GM19193 (cell line): ENCODE results near the gene PCDHA5.
"Not testable (repeated sequence)": the region's sequence is repeated elsewhere in the genome, so short reads cannot be mapped to it uniquely, and the experiment has no call there.

Experiments
- POLR2A ChIP-seq: IDR thresholded peaks from 4 replicates; pipeline ENCODE4 v1.6.1; 2011; ENCODE audit not compliant: insufficient read depth, insufficient read length; ENCODE audit errors: extremely low read depth

Gene PCDHA5

DNA sequence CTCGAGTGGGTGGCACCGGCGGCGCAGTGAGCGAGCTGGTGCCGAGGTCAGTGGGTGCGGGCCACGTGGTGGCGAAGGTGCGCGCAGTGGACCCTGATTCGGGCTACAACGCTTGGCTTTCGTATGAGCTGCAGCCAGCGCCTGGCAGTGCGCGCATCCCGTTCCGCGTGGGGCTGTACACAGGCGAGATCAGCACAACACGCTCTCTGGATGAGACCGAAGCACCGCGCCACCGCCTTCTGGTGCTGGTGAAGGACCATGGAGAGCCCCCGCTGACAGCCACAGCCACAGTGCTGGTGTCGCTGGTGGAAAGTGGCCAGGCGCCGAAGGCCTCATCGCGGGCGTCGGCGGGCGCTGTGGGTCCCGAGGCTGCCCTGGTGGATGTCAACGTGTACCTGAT is 2.1 kb downstream of the PCDHA5 start:
- TF ChIP-seq POLR2A: no peak

DNA sequence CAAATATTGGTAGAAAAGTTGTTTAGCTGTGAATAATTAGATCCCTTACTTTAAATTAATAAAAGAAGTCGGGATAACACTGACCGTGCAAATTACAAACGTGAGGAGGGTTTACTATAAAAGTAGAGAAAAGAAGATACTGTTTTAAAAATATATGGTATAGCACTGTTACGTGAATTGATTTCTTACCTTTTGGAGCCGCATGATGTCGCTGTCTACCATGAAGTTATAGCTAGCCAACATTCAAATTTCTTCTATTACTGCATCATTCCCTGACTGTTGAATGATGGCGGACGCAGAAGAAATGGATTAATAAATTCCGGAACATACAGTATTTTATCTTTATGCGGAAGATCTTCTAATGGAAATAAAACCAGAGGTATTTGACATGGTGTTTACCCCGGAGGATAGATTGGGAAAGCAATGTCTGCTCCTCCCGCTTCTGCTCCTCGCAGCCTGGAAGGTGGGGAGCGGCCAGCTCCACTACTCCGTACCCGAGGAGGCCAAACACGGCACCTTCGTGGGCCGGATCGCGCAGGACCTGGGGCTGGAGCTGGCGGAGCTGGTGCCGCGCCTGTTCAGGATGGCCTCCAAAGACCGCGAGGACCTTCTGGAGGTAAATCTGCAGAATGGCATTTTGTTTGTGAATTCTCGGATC is 6.4 kb downstream of the PCDHA5 start, which contains the start of gene PCDHA6:
PCDHA6 (plus strand) TSS at position 257 of the 658 bp plus-strand sequence; CDS start at position 389, 132 bp downstream.
- no peak for TF ChIP-seq POLR2A

DNA sequence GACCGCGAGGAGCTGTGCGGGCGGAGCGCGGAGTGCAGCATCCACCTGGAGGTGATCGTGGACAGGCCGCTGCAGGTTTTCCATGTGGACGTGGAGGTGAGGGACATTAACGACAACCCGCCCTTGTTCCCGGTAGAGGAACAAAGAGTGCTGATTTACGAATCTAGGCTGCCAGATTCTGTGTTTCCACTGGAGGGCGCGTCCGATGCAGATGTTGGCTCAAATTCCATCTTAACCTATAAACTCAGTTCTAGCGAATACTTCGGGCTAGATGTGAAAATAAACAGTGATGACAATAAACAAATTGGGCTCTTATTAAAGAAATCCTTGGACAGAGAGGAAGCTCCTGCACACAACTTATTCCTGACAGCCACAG is 6.9 kb downstream of the PCDHA5 start:
- no peak for TF ChIP-seq POLR2A

DNA sequence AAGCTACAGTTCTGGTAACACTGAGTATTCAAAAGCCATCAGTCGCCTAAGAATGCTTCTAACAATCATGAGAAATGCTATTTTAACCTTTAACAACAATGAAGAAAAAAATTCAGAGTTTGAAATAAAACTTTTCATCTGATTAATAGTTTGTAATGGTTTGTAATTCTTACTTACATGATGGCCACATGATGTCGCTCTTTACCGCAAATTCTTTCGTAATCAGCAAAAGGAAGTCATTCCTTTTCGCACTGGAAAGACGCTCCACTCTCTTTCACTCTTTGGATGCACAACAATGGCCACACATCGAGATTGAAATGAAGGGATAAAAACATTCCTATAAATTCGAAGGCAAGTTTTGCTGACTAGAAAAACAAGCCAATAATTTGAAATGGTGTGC is 12.6 kb downstream of the PCDHA5 start, which contains the start of gene PCDHA7:
PCDHA7 (plus strand) TSS at position 277 of the 400 bp plus-strand sequence; CDS start at position 392, 115 bp downstream.
- no peak for TF ChIP-seq POLR2A

DNA sequence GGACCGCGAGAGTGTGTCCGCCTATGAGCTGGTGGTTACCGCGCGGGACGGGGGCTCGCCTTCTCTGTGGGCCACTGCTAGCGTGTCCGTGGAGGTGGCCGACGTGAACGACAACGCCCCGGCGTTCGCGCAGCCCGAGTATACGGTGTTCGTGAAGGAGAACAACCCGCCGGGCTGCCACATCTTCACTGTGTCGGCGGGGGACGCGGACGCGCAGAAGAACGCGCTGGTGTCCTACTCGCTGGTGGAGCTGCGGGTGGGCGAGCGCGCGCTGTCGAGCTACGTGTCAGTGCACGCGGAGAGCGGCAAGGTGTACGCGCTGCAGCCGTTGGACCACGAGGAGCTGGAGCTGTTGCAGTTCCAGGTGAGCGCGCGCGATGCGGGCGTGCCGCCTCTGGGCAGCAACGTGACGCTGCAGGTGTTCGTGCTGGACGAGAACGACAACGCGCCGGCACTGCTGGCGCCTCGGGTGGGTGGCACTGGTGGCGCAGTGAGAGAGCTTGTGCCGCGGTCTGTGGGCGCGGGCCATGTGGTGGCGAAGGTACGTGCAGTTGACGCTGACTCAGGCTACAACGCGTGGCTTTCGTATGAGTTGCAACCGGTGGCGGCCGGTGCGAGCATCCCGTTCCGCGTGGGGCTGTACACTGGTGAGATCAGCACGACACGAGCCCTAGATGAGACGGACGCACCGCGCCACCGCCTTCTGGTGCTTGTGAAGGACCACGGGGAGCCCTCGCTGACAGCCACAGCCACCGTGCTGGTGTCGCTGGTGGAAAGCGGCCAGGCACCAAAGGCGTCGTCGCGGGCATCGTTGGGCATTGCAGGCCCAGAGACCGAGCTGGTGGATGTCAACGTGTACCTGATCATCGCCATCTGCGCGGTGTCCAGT is 14.5 kb downstream of the PCDHA5 start:
- TF ChIP-seq POLR2A: no peak

DNA sequence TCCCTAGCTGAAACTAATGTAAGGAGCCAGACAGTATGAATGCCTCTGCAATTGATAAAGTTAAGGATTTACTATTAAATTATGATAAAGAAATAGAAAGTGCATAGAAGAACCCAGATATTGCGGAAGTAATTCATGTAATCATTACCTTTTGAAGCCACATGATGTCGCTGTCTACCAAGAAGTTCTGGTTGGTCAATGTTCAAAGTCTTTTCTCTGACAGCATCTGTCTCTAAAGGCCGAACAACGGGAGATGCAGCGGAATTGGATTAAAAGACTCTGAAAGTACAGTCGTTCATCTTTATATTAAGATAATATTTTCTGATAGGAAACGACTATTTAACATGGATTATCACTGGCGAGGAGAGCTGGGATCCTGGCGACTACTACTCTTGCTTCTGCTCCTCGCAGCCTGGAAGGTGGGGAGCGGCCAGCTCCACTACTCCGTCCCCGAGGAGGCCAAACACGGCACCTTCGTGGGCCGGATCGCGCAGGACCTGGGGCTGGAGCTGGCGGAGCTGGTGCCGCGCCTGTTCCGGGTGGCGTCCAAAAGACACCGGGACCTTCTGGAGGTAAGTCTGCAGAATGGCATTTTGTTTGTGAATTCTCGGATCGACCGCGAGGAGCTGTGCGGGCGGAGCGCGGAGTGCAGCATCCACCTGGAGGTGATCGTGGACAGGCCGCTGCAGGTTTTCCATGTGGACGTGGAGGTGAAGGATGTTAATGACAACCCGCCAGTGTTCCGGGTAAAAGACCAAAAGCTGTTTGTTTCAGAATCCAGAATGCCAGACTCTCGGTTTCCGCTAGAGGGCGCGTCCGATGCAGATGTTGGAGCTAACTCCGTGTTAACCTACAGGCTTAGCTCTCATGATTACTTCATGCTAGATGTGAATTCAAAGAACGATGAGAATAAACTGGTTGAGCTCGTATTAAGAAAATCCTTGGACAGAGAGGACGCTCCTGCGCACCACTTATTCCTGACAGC is 19.9 kb downstream of the PCDHA5 start, which contains the start of gene PCDHA8:
PCDHA8 (plus strand) TSS at position 210 of the 985 bp plus-strand sequence; CDS start at position 345, 135 bp downstream.
- no peak for TF ChIP-seq POLR2A

DNA sequence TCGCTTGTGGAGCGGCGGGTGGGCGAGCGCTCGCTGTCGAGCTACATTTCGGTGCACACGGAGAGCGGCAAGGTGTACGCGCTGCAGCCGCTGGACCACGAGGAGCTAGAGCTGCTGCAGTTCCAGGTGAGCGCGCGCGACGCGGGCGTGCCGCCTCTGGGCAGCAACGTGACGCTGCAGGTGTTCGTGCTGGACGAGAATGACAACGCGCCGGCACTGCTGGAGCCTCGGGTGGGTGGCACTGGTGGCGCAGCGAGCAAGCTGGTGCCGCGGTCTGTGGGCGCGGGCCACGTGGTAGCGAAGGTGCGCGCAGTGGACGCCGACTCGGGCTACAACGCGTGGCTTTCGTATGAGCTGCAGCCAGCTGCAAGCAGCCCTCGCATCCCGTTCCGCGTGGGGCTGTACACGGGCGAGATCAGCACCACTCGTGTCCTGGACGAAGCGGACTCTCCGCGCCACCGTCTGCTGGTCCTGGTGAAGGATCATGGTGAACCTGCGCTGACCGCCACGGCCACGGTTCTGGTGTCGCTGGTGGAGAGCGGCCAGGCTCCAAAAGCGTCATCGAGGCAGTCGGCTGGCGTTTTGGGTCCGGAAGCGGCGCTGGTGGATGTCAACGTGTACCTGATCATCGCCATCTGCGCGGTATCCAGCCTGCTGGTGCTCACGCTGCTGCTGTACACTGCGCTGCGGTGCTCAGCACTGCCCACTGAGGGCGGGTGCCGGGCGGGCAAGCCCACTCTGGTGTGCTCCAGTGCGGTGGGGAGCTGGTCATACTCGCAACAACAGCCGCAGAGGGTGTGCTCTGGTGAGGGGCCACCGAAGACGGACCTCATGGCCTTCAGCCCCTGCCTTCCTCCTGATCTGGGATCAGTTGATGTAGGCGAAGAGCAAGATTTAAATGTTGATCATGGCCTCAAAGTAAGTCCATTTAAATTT is 21.7 kb downstream of the PCDHA5 start:
- TF ChIP-seq POLR2A: no peak

DNA sequence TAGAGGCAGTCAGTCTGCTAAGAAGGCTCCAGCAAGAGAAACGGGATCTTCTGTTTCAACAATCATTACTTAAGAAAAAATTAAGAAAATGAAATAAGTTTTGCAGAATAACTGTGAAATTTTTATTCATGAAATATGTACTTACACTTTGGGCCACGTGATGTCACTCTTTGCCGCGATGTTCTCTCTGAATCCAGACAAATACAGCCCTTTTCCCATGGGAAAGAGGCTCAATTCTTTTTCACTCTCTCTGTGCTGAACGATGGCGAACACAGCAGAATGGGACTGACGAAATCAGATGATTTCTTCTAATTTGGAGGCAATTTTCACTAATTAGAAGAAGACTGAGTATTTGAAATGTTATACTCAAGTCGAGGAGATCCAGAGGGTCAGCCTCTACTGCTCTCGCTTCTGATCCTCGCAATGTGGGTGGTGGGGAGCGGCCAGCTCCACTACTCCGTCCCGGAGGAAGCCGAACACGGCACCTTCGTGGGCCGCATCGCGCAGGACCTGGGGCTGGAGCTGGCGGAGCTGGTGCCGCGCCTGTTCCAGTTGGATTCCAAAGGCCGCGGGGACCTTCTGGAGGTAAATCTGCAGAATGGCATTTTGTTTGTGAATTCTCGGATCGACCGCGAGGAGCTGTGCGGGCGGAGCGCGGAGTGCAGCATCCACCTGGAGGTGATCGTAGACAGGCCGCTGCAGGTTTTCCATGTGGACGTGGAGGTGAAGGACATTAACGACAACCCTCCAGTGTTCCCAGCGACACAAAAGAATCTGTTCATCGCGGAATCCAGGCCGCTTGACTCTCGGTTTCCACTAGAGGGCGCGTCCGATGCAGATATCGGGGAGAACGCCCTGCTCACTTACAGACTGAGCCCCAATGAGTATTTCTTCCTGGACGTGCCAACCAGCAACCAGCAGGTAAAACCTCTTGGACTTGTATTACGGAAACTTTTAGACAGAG is 27.0 kb downstream of the PCDHA5 start, which contains the start of gene PCDHA9:
PCDHA9 (plus strand) TSS at position 244 of the 964 bp plus-strand sequence; CDS start at position 358, 114 bp downstream.
- not testable (repeated sequence) for TF ChIP-seq POLR2A

DNA sequence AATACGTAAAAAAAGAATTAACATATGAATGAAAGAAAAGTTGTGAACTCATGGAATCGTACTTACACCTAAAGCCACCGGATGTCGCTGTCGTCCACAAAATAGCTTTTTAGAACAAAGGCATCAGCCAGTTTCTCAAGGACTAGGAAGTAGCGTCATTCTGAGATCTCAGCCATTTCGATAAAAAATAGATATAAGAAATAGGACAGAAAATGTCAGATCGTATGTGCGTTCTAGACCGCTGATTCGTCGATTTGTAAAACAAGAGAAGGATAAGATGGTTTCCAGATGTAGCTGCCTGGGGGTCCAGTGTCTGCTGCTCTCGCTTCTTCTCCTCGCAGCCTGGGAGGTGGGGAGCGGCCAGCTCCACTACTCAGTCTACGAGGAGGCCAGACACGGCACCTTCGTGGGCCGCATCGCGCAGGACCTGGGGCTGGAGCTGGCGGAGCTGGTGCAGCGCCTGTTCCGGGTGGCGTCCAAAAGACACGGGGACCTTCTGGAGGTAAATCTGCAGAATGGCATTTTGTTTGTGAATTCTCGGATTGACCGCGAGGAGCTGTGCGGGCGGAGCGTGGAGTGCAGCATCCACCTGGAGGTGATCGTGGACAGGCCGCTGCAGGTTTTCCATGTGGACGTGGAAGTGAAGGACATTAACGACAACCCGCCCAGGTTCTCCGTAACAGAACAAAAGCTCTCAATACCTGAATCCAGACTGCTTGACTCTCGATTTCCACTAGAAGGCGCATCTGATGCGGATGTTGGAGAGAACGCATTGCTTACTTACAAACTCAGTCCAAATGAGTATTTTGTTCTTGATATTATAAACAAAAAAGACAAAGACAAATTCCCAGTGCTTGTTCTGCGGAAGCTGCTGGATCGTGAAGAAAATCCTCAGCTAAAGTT is 34.6 kb downstream of the PCDHA5 start, which contains the start of gene PCDHA10:
PCDHA10 (plus strand) TSS at position 126 of the 903 bp plus-strand sequence; CDS start at position 278, 152 bp downstream.
- TF ChIP-seq POLR2A: no peak

DNA sequence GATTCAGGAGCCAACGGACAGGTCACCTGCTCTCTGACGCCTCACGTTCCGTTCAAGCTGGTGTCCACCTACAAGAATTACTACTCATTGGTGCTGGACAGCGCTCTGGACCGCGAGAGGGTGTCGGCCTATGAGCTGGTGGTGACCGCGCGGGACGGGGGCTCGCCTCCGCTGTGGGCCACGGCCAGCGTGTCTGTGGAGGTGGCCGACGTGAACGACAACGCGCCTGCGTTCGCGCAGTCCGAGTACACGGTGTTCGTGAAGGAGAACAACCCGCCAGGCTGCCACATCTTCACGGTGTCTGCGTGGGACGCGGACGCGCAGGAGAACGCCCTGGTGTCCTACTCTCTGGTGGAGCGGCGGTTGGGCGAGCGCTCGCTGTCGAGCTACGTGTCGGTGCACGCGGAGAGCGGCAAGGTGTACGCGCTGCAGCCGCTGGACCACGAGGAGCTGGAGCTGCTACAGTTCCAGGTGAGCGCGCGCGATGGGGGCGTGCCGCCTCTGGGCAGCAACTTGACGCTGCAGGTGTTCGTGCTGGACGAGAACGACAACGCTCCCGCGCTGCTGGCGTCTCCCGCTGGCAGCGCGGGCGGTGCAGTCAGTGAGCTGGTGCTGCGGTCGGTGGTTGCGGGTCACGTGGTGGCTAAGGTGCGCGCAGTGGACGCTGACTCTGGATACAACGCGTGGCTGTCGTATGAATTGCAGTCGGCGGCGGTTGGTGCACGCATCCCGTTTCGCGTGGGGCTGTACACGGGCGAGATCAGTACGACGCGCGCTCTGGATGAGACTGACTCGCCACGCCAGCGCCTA is 36.0 kb downstream of the PCDHA5 start:
- no peak for TF ChIP-seq POLR2A

DNA sequence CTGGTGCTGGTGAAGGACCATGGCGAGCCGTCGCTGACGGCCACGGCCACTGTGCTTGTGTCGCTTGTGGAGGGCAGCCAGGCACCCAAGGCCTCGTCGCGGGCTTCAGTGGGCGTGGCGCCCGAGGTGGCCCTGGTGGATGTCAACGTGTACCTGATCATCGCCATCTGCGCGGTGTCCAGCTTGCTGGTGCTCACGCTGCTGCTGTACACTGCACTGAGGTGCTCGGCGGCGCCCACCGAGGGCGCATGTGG is 36.5 kb downstream of the PCDHA5 start:
- TF ChIP-seq POLR2A: no peak
